DND-41 (cell line): Measurements from ENCODE around the gene OPRL1.
A peak's percentile ranks its signal among the peaks of the same experiment; 100 is the strongest.

ENCODE experiments used
- ATAC-seq: fragments of 200-7000 bp; cut with Tn5 transposase; 3 replicates; pipeline ENCODE4 v1.9.1; 2021; ENCODE audit warnings: low read depth; ENCODE audit not compliant: insufficient read depth
- DNase-seq: peaks from one replicate; pipeline ENCODE4 v3.0.0-alpha.2; 2020
- H2AFZ ChIP-seq: 2 replicates; pipeline ENCODE4 v1.6.0; 2012; ENCODE audit warnings: low read depth, low read length
- H3K27ac ChIP-seq: 2 replicates; pipeline ENCODE4 v1.5.1; 2012; ENCODE audit warnings: low read length, inconsistent platforms
- H3K27me3 ChIP-seq: fragments of 200-600 bp; sonication (generic); 2 replicates; pipeline ENCODE4 v1.6.0; 2012; ENCODE audit warnings: low read length, mild to moderate bottlenecking, inconsistent platforms; ENCODE audit not compliant: insufficient read depth, poor library complexity
- H3K36me3 ChIP-seq: 2 replicates; pipeline ENCODE4 v1.5.1; 2012; ENCODE audit warnings: low read length, inconsistent platforms; ENCODE audit not compliant: insufficient read depth
- H3K4me1 ChIP-seq: 2 replicates; pipeline ENCODE4 v1.5.1; 2012; ENCODE audit warnings: mild to moderate bottlenecking, low read length; ENCODE audit not compliant: insufficient read depth
- H3K4me2 ChIP-seq: 2 replicates; pipeline ENCODE4 v1.6.0; 2012; ENCODE audit warnings: mild to moderate bottlenecking, moderate library complexity, low read length, inconsistent platforms; ENCODE audit not compliant: insufficient read depth
- H3K4me3 ChIP-seq, 2 experiments: fragments of 200-600 bp in 1 of 2; shearing (Covaris generic) in 1 of 2; 2 replicates each; pipeline ENCODE4 v1.5.1; 2012 to 2016; ENCODE audit warnings: inconsistent platforms in 2 of 2, low read length in 2 of 2, mild to moderate bottlenecking in 2 of 2, low read depth in 1 of 2, moderate library complexity in 1 of 2
- H3K79me2 ChIP-seq: 2 replicates; pipeline ENCODE4 v1.6.0; 2012; ENCODE audit warnings: low read length, inconsistent platforms; ENCODE audit not compliant: insufficient read depth
- H3K9ac ChIP-seq: 2 replicates; pipeline ENCODE4 v1.6.0; 2012; ENCODE audit warnings: low read depth, mild to moderate bottlenecking, inconsistent platforms, low read length, moderate library complexity
- H3K9me3 ChIP-seq: 2 replicates; pipeline ENCODE4 v1.5.1; 2012; ENCODE audit warnings: low read length, moderate library complexity, mild to moderate bottlenecking, inconsistent platforms; ENCODE audit not compliant: insufficient read depth, severe bottlenecking
- H4K20me1 ChIP-seq: 2 replicates; pipeline ENCODE4 v1.6.0; 2012; ENCODE audit warnings: low read length; ENCODE audit not compliant: insufficient read depth
- CTCF ChIP-seq: IDR thresholded peaks from 2 replicates; pipeline ENCODE4 v1.5.1; 2012; ENCODE audit warnings: borderline replicate concordance, low read length, moderate library complexity, mild to moderate bottlenecking; ENCODE audit not compliant: poor library complexity, severe bottlenecking; ENCODE audit errors: extremely low read depth
- EZH2 ChIP-seq: IDR thresholded peaks from 3 replicates; pipeline ENCODE4 v1.6.1; 2012; ENCODE audit warnings: borderline replicate concordance, low read depth, mild to moderate bottlenecking, moderate library complexity, low read length, inconsistent platforms; ENCODE audit not compliant: severe bottlenecking

OPRL1 gene

DNA sequence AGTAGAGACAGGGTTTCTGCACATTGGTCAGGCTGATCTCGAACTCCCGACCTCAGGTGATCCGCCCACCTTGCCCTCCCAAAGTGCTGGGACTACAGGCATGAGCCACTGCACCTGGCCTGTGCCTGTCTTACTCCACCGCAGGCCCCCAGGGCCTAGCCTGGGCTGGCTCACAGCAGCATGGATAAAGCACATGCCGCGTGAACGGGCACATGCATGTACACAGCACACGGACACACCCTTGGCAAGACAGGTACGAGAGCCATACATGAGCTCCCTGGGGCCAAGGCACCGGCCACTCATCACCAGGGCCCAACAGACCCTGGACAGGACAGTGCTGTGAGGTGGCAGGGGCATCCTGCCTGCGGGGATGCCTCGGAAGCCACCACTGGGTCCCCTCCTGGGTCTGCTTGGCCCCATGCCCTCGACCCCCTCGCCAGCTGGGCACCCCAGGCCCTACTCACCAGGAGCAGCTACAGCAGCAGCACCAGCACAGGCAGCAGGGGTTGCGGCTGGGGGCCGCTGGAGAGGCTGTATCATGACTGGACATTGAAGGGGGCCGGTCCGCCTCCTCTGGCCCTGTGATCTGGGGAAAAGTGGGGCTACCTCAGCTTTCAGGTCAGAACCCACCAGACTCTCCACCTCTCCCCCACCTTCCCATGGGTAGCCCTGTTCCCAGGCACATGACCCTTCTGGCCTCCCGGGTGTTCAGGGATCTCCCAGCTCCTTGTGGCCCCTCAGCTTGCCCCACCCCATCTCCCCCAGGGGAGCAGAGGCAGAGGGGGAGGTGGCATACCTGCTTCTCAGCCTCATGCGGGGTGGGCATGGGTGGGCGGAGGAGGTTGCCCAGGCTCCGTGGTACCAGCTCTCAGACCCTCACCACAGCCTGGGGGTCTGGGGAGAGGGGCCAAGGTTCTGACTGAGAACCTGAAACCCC, 3.6 kb upstream of the OPRL1 start:
- peaks cover 36% of the 10 kb centered on the region for H3K36me3 ChIP-seq
- ATAC-seq (no peak), DNase-seq (no peak)
- H3K79me2 ChIP-seq, result peaks cover 12% of the 10 kb centered on the region
- no peak for TF ChIP-seq CTCF
- TF ChIP-seq EZH2, result no peak
- H3K9ac ChIP-seq, result no peak overlapping the region
- H3K4me2 ChIP-seq, result no peak overlapping the region
- peaks cover 23% of the 10 kb centered on the region for H3K4me1 ChIP-seq
- H3K27ac ChIP-seq, result no peak overlapping the region
- H3K27me3 ChIP-seq, result no peaks in the 10 kb centered on the region
- peaks cover 29% of the 10 kb centered on the region for H4K20me1 ChIP-seq
- no peak overlapping the region for H2AFZ ChIP-seq
- H3K9me3 ChIP-seq, result no peaks in the 10 kb centered on the region
- no peak overlapping the region for H3K4me3 ChIP-seq

GRCh38 chr20:64077094-64077493, 2.8 kb upstream of the OPRL1 start:
- peaks cover 12% of the 10 kb centered on the region for H3K79me2 ChIP-seq
- no peak overlapping the region for H3K27ac ChIP-seq
- TF ChIP-seq CTCF, result no peak
- no peak for TF ChIP-seq EZH2
- H4K20me1 ChIP-seq, result peaks cover 27% of the 10 kb centered on the region
- H3K4me1 ChIP-seq, result peaks cover 23% of the 10 kb centered on the region
- no peaks in the 10 kb centered on the region for H3K27me3 ChIP-seq
- peak overlapping the region; percentile 1; the same call in 1 of the 2 replicates for H3K9ac ChIP-seq
- H3K36me3 ChIP-seq, result peaks cover 35% of the 10 kb centered on the region
- no peak overlapping the region for H2AFZ ChIP-seq
- H3K9me3 ChIP-seq, result no peaks in the 10 kb centered on the region
- no peak overlapping the region for H3K4me2 ChIP-seq
- DNase-seq (peak; percentile 52), ATAC-seq (no peak)
- H3K4me3 ChIP-seq, result no peak overlapping the region

GRCh38 chr20:64077541-64077875, 2.4 kb upstream of the OPRL1 start:
- no peak for DNase-seq
- TF ChIP-seq EZH2, result no peak
- no peak for TF ChIP-seq CTCF
- H3K27me3 ChIP-seq, result no peaks in the 10 kb centered on the region
- ATAC-seq, result 0 out of 3 replicates have a peak, but pooled peaks have one; percentile 10
- peaks cover 12% of the 10 kb centered on the region for H3K79me2 ChIP-seq
- peak overlapping the region; percentile 1; the same call in 1 of the 2 replicates for H3K9ac ChIP-seq
- no peak overlapping the region for H3K4me3 ChIP-seq
- H3K4me2 ChIP-seq, result 0 out of 2 replicates have a peak overlapping the region, but pooled peaks have one; percentile 92
- no peak overlapping the region for H2AFZ ChIP-seq
- H3K9me3 ChIP-seq, result no peaks in the 10 kb centered on the region
- no peak overlapping the region for H3K27ac ChIP-seq
- H3K36me3 ChIP-seq, result peaks cover 31% of the 10 kb centered on the region
- H3K4me1 ChIP-seq, result peaks cover 23% of the 10 kb centered on the region
- peaks cover 28% of the 10 kb centered on the region for H4K20me1 ChIP-seq
